ENCODE measurements around the gene LRRC4C.
"Not testable (repeated sequence)": the region's sequence is repeated elsewhere in the genome, so short reads cannot be mapped to it uniquely, and the experiment has no call there.

The LRRC4C gene

GRCh38 chr11:41102471-41102870 lies 357.0 kb downstream of the LRRC4C start:
- no peak for DNase-seq

DNA sequence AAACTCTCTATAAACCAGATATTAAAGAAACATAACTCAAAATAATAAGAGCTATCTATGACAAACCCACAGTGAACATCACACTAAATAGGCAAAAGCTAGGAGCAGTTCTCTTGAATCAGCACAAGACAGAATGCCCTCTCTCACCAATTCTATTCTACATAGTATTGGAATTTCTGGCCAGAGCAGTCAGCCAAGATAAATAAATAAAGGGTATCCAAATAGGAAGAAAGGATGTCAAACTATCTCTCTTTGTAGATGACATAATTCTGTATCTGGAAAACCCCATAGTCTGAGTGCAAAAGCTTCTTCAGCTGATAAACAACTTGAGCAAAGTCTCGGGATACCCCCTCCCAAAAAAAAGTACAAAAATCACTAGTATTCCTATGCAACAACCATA lies 359.8 kb downstream of the LRRC4C start:
- DNase-seq = no peak

- no peak for DNase-seq
Observed at GRCh38 chr11:41085123-41085522, 374.3 kb downstream of the LRRC4C start.

DNA sequence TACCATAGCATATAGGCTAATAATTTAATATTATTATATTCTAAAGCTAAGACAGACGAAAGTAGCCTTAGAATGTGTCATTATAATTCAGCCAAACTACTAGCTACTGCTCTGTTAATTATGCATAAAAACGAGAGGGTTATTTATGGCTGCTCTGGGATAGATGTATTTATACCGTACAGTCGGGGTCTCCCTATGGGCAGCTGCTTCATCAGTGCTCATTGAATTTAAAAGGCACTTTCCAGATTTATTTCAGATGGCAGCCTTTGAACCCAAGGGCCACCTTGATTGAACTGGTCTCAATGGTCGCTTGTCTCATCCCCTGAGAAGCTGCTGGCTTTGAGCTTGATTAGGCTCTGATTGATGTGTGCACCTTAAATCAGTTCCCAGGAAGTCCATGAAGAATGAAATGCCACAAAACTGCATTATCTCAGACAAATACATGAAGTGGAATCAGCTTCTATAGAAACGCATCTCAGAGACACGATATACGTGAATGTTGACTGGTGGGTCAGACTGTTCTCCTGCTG lies 377.6 kb downstream of the LRRC4C start:
- DNase-seq = no peak

GRCh38 chr11:41074318-41074717 lies 385.1 kb downstream of the LRRC4C start:
- DNase-seq = no peak

GRCh38 chr11:41065432-41065831 lies 394.0 kb downstream of the LRRC4C start:
- no peak for DNase-seq

DNA sequence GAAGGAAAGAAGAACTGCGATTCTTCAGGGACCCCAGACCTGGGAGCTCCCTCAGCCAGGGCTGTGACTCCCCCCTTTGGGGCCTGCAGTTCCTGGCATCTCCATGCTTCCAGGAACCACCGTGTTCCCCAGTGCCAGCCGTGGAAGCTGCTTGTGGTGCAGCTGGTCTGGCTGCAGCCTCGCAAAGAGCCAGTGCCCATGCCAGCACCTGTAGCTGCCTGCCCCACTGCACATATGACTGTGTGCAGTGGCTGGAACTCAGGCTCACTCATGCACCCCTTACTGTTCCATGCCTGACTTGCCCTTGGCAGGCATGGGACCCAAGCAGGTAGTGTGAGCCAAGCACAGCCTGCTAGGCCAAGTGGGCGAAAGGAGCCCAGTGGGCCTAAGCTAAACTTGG lies 401.3 kb downstream of the LRRC4C start:
- DNase-seq = no peak

DNA sequence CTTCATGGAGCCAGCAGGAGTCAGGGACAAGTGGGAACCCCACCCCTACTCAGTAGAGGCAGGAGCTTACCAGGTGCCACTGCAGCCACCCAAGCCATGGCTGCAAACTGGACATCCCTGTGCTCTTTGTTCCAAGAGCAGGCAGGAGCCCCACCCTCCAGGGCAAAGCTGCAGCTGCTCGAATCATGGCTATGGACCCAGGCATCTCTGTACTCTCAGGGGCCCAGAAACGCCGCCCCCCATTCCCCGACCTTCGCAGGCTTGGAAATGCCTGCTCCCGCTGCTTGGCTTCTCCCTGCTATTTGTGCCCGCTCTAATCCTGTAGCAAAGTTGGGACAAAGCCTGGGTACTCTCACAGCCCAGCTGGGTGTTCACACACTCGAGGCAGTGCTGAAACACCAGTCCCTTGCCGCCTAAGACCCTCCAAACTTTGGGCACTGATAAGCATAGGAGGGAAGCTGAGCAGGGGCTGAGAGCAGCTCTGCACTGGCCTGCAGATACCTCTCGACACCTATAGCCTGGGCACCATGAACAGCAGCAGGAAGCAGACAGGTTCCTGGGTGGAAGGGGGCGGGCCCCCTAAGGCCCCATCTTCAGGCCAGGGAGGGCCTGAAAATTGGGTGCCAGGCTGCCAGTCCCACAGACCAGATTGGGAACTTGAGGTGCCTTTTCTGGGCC lies 402.4 kb downstream of the LRRC4C start:
- DNase-seq = no peak

DNA sequence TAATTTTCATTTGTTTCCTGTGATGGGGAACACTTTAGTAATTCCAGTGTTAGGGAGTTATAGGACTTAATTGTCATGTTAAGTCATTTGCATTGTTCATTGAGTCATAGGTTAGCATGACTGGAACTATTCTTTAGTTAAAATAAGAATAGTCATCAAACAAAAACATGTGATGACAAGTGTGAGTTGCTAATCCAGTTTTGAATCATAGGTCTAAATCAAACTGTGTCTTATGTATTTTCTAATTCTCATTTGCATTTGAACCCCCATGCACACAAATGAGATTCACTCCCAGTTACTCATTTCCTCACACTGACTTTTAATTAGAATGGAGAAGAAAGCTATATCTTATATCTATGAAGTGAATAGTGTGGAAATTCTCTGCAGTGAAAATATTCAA lies 405.6 kb downstream of the LRRC4C start:
- DNase-seq = no peak

GRCh38 chr11:41051919-41052635 lies 407.4 kb downstream of the LRRC4C start:
- no peak for DNase-seq

DNA sequence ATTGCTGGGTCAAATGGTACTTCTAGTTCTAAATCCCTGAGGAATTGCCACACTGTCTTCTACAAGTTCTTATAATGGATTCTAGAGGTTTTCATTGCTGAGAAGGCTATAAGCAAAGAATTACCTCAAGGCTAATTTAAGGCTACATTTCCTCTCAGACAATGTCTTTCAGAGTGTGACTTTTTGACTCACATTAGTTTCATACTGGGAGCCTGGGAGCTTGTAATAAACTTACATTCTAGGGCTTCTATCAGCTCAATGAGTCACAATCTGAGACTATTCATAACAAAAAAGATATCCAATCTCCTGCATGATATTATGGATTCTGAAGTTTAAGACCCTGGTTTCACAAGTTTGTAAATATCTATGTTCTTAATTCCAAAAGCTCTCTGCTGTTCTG lies 408.7 kb downstream of the LRRC4C start:
- DNase-seq = no peak

DNA sequence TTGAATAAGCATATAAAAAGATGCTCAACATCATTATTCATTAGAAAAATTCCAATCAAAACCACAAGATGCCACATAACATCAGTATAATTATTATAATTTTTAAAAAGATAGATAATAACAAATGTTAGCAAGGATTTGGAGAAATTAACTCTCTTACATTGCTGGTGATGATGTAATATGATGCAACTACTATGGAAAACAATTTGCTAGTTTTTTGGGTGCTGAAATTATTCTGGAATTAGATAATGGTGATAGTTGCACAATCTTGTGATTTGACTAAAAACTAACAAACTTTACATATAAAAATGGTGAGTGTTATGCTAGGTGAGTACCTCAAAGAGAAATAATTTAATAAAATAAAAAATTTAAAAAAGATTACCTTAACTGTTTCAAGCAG lies 412.2 kb downstream of the LRRC4C start:
- no peak for DNase-seq

- no peak for DNase-seq
Observed at GRCh38 chr11:41045266-41045665, 414.2 kb downstream of the LRRC4C start.

- DNase-seq = no peak
Observed at GRCh38 chr11:41044747-41045146, 414.7 kb downstream of the LRRC4C start.

- DNase-seq = no peak
Observed at GRCh38 chr11:41042688-41043087, 416.8 kb downstream of the LRRC4C start.

GRCh38 chr11:41040474-41040873 lies 419.0 kb downstream of the LRRC4C start:
- no peak for DNase-seq

- no peak for DNase-seq
Observed at GRCh38 chr11:41039592-41039991, 419.9 kb downstream of the LRRC4C start.

DNA sequence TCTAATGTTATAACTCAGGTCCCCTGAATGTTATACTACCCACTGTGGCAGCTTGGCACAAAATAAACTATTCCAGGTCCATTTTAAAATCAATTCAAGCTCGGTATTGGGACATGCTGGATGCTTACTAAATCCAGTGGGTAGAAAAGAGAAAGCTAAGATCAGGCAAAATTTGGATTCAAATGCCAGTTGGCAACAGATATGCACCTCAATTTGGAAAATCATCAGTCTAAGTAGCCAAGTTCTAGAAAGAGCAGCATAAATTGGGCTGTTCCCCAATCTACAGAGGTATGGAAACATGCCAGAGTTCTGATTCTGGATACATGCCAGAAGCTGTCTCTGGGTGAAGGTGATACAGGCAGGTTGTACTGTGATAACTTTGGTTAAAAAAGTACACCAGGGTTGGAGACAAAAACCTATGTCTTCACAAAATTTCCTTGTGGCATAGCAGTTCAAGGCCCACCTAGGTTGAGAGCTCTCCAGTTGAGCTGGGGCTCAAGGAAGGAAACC lies 427.8 kb downstream of the LRRC4C start:
- DNase-seq = no peak

DNA sequence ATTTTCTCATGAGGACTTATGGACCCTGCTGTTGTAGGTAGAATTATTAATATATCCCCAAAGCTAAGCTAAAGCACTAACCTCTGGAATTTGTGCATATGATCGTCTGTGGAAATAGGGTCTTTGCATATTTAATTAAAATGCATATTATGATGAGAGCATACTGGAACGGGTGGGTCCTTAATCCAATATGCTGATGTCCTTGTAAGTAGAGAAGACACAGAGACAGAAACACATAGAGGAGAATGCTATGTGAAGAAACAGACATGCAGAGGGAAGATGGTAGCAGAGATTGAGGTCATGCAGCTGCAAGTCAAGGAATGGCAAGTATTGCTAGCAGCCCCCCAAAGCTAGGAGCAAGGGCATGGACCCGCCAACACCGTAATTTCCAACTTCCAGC lies 439.2 kb downstream of the LRRC4C start:
- no peak for DNase-seq

GRCh38 chr11:41019666-41020065 lies 439.8 kb downstream of the LRRC4C start:
- DNase-seq = not testable (repeated sequence)

GRCh38 chr11:41018224-41018623 lies 441.2 kb downstream of the LRRC4C start:
- DNase-seq = no peak

DNA sequence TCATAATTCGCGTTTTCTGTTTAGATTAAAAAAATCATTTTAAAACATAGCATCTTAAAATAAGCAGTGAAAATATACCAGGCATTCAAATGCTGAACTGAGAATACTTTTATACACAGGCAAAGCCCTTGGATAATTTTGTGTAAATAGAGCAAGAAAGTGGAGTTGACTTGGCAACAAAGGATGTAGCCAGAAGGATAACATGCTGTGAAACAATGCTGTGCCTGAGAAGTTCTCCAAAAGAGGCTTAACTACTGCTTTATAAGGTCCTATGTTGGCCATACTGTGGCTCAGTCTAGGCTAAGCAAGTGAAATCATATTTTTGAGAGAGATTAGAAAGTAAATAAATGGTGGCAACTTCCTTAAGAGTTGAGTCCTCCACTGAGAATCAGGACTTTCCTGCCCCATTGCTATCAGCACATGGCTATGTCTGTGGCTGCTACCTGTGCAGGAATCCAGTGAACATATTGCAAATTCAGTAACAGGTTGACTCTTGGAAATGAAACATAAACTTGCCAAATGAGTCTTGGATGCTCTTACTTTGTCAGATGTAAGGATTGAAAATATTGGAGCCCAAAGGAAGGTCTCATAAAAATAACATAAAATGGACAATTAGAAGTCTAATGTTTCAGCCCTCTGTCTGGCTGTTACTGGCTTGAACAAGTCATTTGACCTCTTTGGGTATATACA lies 448.9 kb downstream of the LRRC4C start:
- DNase-seq = no peak

DNA sequence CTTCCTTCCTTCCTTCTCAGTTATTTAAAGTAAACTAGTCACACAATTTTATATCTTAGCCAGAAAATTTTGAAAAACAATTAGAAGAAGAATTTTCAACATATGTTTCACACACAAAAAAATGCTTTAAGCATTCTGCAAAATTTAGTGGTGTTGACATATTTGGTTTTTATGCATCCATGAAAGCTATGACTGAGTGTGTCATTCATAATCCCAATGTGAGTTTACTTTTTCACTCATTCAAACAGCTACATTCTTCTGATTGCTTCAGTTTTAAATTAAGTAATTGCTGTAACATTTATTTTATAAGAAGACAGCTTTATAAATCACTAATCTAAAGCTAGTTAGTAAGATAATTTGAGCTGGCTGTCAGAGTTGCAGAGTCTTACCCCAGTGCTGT lies 453.5 kb downstream of the LRRC4C start:
- DNase-seq = no peak
